GM21515 (cell line): Measurements from ENCODE around the gene MUC5AC.
"Not testable (repeated sequence)": the region's sequence is repeated elsewhere in the genome, so short reads cannot be mapped to it uniquely, and the experiment has no call there.

Experiments
- ATAC-seq: cut with Tn5 transposase; IDR thresholded peaks from one replicate; pipeline ENCODE4 v1.9.1; 2021; ENCODE audit not compliant: unreplicated experiment

Gene MUC5AC

GRCh38 chr11:1160231-1161101, 2.7 kb downstream of the MUC5AC start:
- ATAC-seq, result no peak

GRCh38 chr11:1161410-1162137, 3.8 kb downstream of the MUC5AC start:
- no peak for ATAC-seq

GRCh38 chr11:1162138-1162475, 4.4 kb downstream of the MUC5AC start:
- no peak for ATAC-seq

GRCh38 chr11:1162491-1163311, 4.9 kb downstream of the MUC5AC start:
- no peak for ATAC-seq

- no peak for ATAC-seq
These were observed 5.7 kb downstream of the MUC5AC start for GRCh38 chr11:1163321-1163910.

- no peak for ATAC-seq
These were observed 6.4 kb downstream of the MUC5AC start for GRCh38 chr11:1163911-1164735.

- not testable (repeated sequence) for ATAC-seq
These were observed 7.1 kb downstream of the MUC5AC start for GRCh38 chr11:1164779-1165255.

GRCh38 chr11:1165256-1166041, 7.7 kb downstream of the MUC5AC start:
- no peak for ATAC-seq

- ATAC-seq, result no peak
These were observed 9.5 kb downstream of the MUC5AC start for GRCh38 chr11:1167256-1167655.

- ATAC-seq, result no peak
These were observed 10.0 kb downstream of the MUC5AC start for GRCh38 chr11:1167751-1168231.

GRCh38 chr11:1168256-1168655, 10.5 kb downstream of the MUC5AC start:
- ATAC-seq, result no peak

GRCh38 chr11:1168721-1169161, 11.0 kb downstream of the MUC5AC start:
- ATAC-seq, result no peak

- ATAC-seq, result no peak
These were observed 13.7 kb downstream of the MUC5AC start for GRCh38 chr11:1171223-1171984.

- no peak for ATAC-seq
These were observed 14.4 kb downstream of the MUC5AC start for GRCh38 chr11:1171985-1172728.

- ATAC-seq, result no peak
These were observed 15.0 kb downstream of the MUC5AC start for GRCh38 chr11:1172729-1173117.

- not testable (repeated sequence) for ATAC-seq
These were observed 15.6 kb downstream of the MUC5AC start for GRCh38 chr11:1173396-1173795.
